Measurements from ENCODE around the gene SARDH. TPM values are rescaled to one million over a fixed set of nuclear protein-coding genes. Genes with fewer than 3 reads are reported as not detected.

Gene SARDH
- total and polyA plus RNA-seq, 9 of the 15 experiments (the other 6 are each of a cell fraction or from before 2014, with no cell fraction given), result 0.14 TPM; not detected in 8

- in situ Hi-C loops (cut with MboI), result no loop called here
- WGBS (ENCODE audit: insufficient coverage, low coverage, missing lambda C conversion rate), result 8% methylated on average over 12 of the region's 15 CpGs
- FAIRE-seq, result no peak
Observed at GRCh38 chr9:133780962-133781827, 43.0 kb upstream of the SARDH start.

More at GRCh38 chr9:133780962-133781827, 43.0 kb upstream of the SARDH start:
- Histone ChIP-seq H3K4me2 (ENCODE audit: insufficient read depth, low read length) (no peak overlapping the region), H3K9me1 (ENCODE audit: control insufficient read depth, insufficient read depth, low read length) (no peaks in the 10 kb centered on the region), H4K20me1 (replicated peaks; ENCODE audit: control insufficient read depth, insufficient read depth, low read length) (peaks cover 4% of the 10 kb centered on the region; the same call in 1 of the 2 replicates), H3K36me3 (ENCODE audit: control insufficient read depth, insufficient read depth, low read length) (no peaks in the 10 kb centered on the region), H3K27me3 (ENCODE audit: control insufficient read depth in 2 of 2, insufficient read depth in 2 of 2, low read length in 2 of 2) (peaks cover 3 to 55% of the 10 kb centered on the region in 2 experiments; a peak in 4 of 5 replicates), H2AFZ (ENCODE audit: low read depth, low read length) (no peak overlapping the region), H3K4me1 (replicated peaks in 1 of 2; ENCODE audit: control insufficient read depth in 2 of 2, insufficient read depth in 2 of 2, low read length in 2 of 2) (no peaks in the 10 kb centered on the region), H3K27ac (ENCODE audit: extremely low read depth, low read depth, low read length) (no peak overlapping the region), H3K9me3 (replicated peaks; ENCODE audit: control insufficient read depth, insufficient read depth, low read depth, low read length) (no peaks in the 10 kb centered on the region), H3K79me2 (ENCODE audit: control insufficient read depth, insufficient read depth, low read length) (no peaks in the 10 kb centered on the region), H3K9ac (ENCODE audit: insufficient read depth in 1 of 2, low read depth in 2 of 2, low read length in 2 of 2) (no peak overlapping the region), H3K4me3 (no peak overlapping the region)
- BruUV-seq (replicated peaks), result no TSS peak
- no peak for DNase-seq (ENCODE audit: extremely low read depth in 1 of 4, low spot score in 3 of 4)
- intact Hi-C loops (cut with micrococcal nuclease), result no loop called here
- ChIA-PET CTCF (ENCODE audit: low intra/inter-chr PET ratio) (interaction anchor here (0.7 to 1.3 kb wide), 5 partner anchors 12 to 318 kb away, joined by 3 to 10 read pairs (median 5); no protein-coding TSS in a partner anchor), POLR2A (interaction anchor here (0.5 to 0.6 kb wide), 2 partner anchors 38 to 801 kb away, joined by 3 read pairs; no protein-coding TSS in a partner anchor)
- no peak for ATAC-seq
- no peak for TF ChIP-seq ZNF76 (CRISPR knock-in tag; IDR thresholded peaks at IDR 0.05; ENCODE audit: borderline replicate concordance)
- TF ChIP-seq ZNF253 (CRISPR knock-in tag; conservative IDR thresholded peaks at IDR 0.05), result no peak
- no peak for TF ChIP-seq EWSR1 (IDR thresholded peaks at IDR 0.05; ENCODE audit: borderline replicate concordance, low read depth, partially characterized antibody)
- TF ChIP-seq, protein P1, sequence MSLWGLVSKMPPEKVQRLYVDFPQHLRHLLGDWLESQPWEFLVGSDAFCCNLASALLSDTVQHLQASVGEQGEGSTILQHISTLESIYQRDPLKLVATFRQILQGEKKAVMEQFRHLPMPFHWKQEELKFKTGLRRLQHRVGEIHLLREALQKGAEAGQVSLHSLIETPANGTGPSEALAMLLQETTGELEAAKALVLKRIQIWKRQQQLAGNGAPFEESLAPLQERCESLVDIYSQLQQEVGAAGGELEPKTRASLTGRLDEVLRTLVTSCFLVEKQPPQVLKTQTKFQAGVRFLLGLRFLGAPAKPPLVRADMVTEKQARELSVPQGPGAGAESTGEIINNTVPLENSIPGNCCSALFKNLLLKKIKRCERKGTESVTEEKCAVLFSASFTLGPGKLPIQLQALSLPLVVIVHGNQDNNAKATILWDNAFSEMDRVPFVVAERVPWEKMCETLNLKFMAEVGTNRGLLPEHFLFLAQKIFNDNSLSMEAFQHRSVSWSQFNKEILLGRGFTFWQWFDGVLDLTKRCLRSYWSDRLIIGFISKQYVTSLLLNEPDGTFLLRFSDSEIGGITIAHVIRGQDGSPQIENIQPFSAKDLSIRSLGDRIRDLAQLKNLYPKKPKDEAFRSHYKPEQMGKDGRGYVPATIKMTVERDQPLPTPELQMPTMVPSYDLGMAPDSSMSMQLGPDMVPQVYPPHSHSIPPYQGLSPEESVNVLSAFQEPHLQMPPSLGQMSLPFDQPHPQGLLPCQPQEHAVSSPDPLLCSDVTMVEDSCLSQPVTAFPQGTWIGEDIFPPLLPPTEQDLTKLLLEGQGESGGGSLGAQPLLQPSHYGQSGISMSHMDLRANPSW (CRISPR knock-in tag; IDR thresholded peaks at IDR 0.05), result no peak
- no peak for TF ChIP-seq TEAD1 (CRISPR knock-in tag; IDR thresholded peaks at IDR 0.05)
- TF ChIP-seq TAF7 (tag; IDR thresholded peaks at IDR 0.05), result no peak
- no peak for TF ChIP-seq ZSCAN32 (CRISPR knock-in tag; IDR thresholded peaks at IDR 0.05)
- TF ChIP-seq CXXC5 (CRISPR knock-in tag; IDR thresholded peaks at IDR 0.05), result no peak
